GM20000 (cell line): ENCODE results near the gene DSCAML1.

ENCODE experiments used
- DNase-seq: peaks from one replicate; pipeline ENCODE4 v3.0.0; 2012; ENCODE audit warnings: low spot score
- TF ChIP-seq, protein P1 (sequence below): IDR thresholded peaks from 2 replicates; pipeline ENCODE4 v1.5.1; 2012; ENCODE audit warnings: mild to moderate bottlenecking, control low read depth; ENCODE audit errors: extremely low read depth, missing control alignments

Gene DSCAML1

DNA sequence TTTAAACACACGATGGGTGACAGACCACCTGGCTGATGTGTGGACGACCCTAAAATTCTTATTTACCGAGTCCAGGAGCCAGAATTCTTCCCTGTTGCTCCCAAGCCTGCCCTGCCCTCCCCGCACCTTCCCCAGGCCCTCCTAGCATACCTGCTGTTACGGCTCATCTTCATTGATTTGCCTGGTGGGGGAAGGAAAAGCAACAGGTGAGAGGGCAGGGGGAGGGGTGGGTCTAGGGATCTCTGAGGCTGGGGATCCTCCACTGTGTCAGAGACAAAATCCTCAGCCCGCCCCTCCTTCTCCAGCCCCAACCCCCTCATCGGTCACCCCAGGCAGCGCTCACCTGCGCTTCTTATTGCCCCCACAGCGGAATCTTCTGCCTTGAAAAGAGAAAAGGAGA lies 23.5 kb upstream of the DSCAML1 start:
- TF ChIP-seq, protein P1, sequence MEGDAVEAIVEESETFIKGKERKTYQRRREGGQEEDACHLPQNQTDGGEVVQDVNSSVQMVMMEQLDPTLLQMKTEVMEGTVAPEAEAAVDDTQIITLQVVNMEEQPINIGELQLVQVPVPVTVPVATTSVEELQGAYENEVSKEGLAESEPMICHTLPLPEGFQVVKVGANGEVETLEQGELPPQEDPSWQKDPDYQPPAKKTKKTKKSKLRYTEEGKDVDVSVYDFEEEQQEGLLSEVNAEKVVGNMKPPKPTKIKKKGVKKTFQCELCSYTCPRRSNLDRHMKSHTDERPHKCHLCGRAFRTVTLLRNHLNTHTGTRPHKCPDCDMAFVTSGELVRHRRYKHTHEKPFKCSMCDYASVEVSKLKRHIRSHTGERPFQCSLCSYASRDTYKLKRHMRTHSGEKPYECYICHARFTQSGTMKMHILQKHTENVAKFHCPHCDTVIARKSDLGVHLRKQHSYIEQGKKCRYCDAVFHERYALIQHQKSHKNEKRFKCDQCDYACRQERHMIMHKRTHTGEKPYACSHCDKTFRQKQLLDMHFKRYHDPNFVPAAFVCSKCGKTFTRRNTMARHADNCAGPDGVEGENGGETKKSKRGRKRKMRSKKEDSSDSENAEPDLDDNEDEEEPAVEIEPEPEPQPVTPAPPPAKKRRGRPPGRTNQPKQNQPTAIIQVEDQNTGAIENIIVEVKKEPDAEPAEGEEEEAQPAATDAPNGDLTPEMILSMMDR, result no peak
- no peak for DNase-seq

GRCh38 chr11:117820071-117820470 lies 23.1 kb upstream of the DSCAML1 start:
- DNase-seq, result no peak
- TF ChIP-seq, protein P1, result no peak

- no peak for DNase-seq
- TF ChIP-seq, protein P1, result peak; percentile 40
Observed at GRCh38 chr11:117819096-117820040, 22.4 kb upstream of the DSCAML1 start.

DNA sequence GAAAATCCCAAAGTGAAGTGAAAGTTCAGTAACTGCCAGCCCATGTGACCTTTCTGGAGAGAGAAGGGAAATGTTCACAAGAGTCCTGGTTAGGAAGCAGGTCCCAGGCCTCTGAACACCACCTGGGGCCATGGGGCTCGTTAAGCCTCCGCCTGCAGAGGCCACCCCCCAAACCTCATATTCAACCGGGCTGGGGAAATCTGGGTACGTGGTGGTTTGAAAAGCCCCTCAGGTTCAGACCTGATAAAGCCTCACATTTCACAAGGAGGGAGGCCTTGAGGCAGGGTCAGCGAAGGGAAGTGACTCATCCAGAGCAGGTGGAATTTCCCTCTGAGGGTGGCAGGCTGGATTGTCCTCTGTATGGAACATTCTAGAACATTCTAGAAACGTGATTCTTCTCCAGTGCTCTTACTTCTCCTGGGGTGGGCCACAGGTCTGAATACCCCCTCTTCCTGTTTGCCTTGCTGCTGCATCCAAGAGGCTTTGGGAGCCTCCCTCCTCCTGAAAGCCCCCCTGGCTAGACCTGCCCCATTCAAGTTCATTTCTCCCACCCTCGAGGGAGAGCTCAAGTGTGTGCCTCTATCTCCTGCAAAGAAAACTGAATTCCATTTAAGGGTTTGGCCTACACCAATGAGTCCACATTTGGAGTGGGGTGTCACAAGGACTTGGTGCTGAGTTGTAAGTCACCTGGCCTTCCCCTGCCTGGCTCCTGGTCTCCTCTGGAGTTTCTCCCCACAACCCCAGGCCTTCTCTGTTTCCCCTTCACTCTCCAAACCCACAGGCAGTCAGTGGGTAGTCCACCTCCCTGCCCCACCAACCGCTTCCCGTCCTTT lies 21.2 kb upstream of the DSCAML1 start:
- DNase-seq, result peak; percentile 56
- TF ChIP-seq, protein P1, result no peak

DNA sequence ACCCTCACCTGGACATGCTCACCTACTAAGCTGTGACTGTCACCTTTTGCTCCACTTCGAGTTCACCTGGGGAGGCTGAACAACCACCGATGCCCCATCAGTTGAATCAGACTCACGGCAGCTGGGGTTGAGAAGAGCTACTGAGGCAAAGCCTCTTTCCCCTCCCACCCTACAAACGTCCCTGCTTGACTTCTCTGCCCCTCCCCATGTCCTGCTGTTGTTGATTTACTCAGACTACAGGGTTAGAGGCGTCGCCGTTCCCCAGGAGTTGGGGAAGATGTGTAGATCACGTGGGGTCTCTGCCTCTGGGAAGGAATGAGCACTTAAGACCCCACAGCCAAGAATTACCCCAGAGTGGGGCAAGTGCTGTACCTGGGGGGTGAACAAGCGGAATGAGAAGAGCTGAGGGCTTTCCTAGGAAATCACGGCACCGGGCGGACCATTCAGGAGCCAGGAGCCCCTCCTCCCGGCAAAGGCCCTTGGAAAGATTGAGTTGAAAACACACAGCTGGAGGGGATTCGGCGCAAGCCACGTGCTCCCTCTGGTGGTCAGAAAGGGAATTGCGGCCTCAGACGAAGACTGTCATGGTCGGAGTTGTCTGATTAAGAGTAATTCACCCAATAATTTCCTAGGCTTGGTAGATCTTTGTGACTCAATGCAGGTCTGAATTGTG lies 20.5 kb upstream of the DSCAML1 start:
- peak; percentile 68 for DNase-seq
- TF ChIP-seq, protein P1, result peak; percentile 89

DNA sequence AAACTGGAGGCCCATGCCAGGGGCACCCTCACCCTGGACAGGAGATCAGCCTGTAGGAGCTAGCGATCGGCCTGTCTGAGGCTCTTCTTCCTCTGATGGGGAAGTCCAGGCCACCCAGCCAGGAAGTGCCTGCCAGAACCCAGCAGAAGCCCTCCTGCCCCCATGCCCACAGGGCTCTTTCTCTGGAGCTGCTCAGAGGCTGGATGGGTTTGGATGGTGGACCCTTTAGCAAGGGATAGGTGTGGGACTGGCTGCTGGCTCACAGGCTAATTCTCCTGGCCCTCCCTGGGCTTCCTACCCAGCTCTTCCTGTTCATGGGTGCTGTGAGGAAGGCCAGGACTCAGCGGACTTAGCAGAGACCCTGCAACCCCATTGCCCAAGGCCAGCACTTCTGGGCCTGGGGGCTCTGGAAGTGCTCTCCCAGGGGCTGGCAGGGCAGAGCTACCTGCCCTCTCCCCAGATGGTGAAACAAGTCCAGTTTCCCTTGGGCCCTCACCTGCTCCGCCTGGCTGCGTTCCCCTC lies 19.9 kb upstream of the DSCAML1 start:
- no peak for DNase-seq
- TF ChIP-seq, protein P1, result no peak
